IMR-90 (cell line): ENCODE data around the gene TXK. TPM values are rescaled to one million over a fixed set of nuclear protein-coding genes. Genes with fewer than 3 reads are reported as not detected.

ENCODE experiments used
- ATAC-seq: fragments of 200-7000 bp; cut with Tn5 transposase; 2 replicates; pipeline ENCODE4 v1.9.1; 2020; ENCODE audit warnings: low read depth, mild to moderate bottlenecking, moderate library complexity
- BruUV-seq: library from RNA; stranded (reverse); fragments of 400-500 nt; replicated peaks from 2 replicates; lab custom pipeline; 2021; lab: Mats Ljungman, UMichigan
- CTCF ChIA-PET: fragments of 300-600 bp; formaldehyde crosslinking; extraction: SDS; loops from one replicate; lab custom pipeline; 2021; ENCODE audit warnings: antibody characterized with exemption; lab: Yijun Ruan, JAX
- POLR2A ChIA-PET: fragments of 300-600 bp; sonication (Branson Sonifier 250); formaldehyde crosslinking; loops from one replicate; lab custom pipeline; 2022; ENCODE audit warnings: antibody characterized with exemption; ENCODE audit not compliant: unreplicated experiment; lab: Charles Lee
- DNase-seq: peaks from one replicate; pipeline ENCODE4 v3.0.0; 2013
- H2AFZ ChIP-seq: replicated peaks from 2 replicates; pipeline ENCODE3; 2013; ENCODE audit warnings: low read length, mild to moderate bottlenecking; ENCODE audit not compliant: poor library complexity
- H2AK5ac ChIP-seq: 2 replicates; pipeline ENCODE4 v1.6.1; 2013; ENCODE audit warnings: low read depth, low read length, inconsistent platforms
- H2AK9ac ChIP-seq: replicated peaks from 2 replicates; pipeline ENCODE3; 2013; ENCODE audit warnings: mild to moderate bottlenecking, low read depth, low read length, moderate library complexity; ENCODE audit not compliant: poor library complexity
- H2BK120ac ChIP-seq: 2 replicates; pipeline ENCODE4 v1.6.1; 2013; ENCODE audit warnings: low read depth, low read length, inconsistent platforms
- H2BK15ac ChIP-seq: 3 replicates; pipeline ENCODE4 v1.6.1; 2013; ENCODE audit warnings: low read depth, low read length, inconsistent platforms
- H2BK20ac ChIP-seq: 2 replicates; pipeline ENCODE4 v1.6.1; 2013; ENCODE audit warnings: low read depth, mild to moderate bottlenecking, inconsistent platforms, low read length, moderate library complexity
- H2BK5ac ChIP-seq: 2 replicates; pipeline ENCODE4 v1.6.1; 2013; ENCODE audit warnings: mild to moderate bottlenecking, low read depth, low read length, inconsistent platforms; ENCODE audit not compliant: poor library complexity, severe bottlenecking
- H3K14ac ChIP-seq: replicated peaks from 2 replicates; pipeline ENCODE4 v1.6.1; 2013; ENCODE audit warnings: low read depth, low read length, inconsistent platforms
- H3K18ac ChIP-seq: 2 replicates; pipeline ENCODE4 v1.6.1; 2013; ENCODE audit warnings: low read depth, low read length, control low read depth
- H3K23ac ChIP-seq: 2 replicates; pipeline ENCODE4 v1.6.1; 2013; ENCODE audit warnings: low read depth, low read length, inconsistent platforms
- H3K27ac ChIP-seq: 2 replicates; pipeline ENCODE4 v1.5.1; 2013; ENCODE audit warnings: mild to moderate bottlenecking, control low read depth, low read length; ENCODE audit not compliant: insufficient read depth
- H3K27me3 ChIP-seq: 2 replicates; pipeline ENCODE4 v1.6.1; 2013; ENCODE audit warnings: low read length; ENCODE audit not compliant: control insufficient read depth, insufficient read depth
- H3K36me3 ChIP-seq: 2 replicates; pipeline ENCODE4 v1.6.1; 2013; ENCODE audit warnings: low read length, mixed read lengths; ENCODE audit not compliant: control insufficient read depth, insufficient read depth
- H3K4ac ChIP-seq: 2 replicates; pipeline ENCODE4 v1.6.1; 2013; ENCODE audit warnings: low read depth, low read length, inconsistent platforms
- H3K4me1 ChIP-seq: 2 replicates; pipeline ENCODE4 v1.6.1; 2013; ENCODE audit warnings: low read length, mixed read lengths; ENCODE audit not compliant: control insufficient read depth, insufficient read depth
- H3K4me2 ChIP-seq: 2 replicates; pipeline ENCODE4 v1.6.1; 2013; ENCODE audit warnings: low read depth, mild to moderate bottlenecking, control low read depth, low read length, moderate library complexity
- H3K4me3 ChIP-seq: 2 replicates; pipeline ENCODE4 v1.5.1; 2013; ENCODE audit warnings: low read depth, mild to moderate bottlenecking, control low read depth, low read length, moderate library complexity; ENCODE audit not compliant: insufficient read depth
- H3K56ac ChIP-seq: 2 replicates; pipeline ENCODE4 v1.6.1; 2013; ENCODE audit warnings: low read length, inconsistent platforms; ENCODE audit not compliant: insufficient read depth; ENCODE audit errors: extremely low read depth
- H3K79me1 ChIP-seq, 2 experiments: 2 replicates each; pipeline ENCODE4 v1.6.1; 2013; ENCODE audit warnings: low read length in 2 of 2, inconsistent platforms in 1 of 2, low read depth in 1 of 2
- H3K9ac ChIP-seq: 2 replicates; pipeline ENCODE4 v1.6.1; 2013; ENCODE audit warnings: low read depth, low read length, control low read depth
- H3K9me1 ChIP-seq: 2 replicates; pipeline ENCODE4 v1.6.1; 2013; ENCODE audit warnings: low read length, inconsistent platforms; ENCODE audit not compliant: insufficient read depth
- H3K9me3 ChIP-seq: 2 replicates; pipeline ENCODE4 v1.6.1; 2013; ENCODE audit warnings: low read length; ENCODE audit not compliant: control insufficient read depth, insufficient read depth
- H4K20me1 ChIP-seq: 2 replicates; pipeline ENCODE4 v1.6.1; 2013; ENCODE audit warnings: low read length, inconsistent platforms; ENCODE audit not compliant: insufficient read depth
- H4K5ac ChIP-seq: 2 replicates; pipeline ENCODE4 v1.6.1; 2013; ENCODE audit warnings: mild to moderate bottlenecking, low read depth, low read length, control low read depth
- H4K8ac ChIP-seq, 2 experiments: 2 replicates each; pipeline ENCODE4 v1.6.1; 2013; ENCODE audit warnings: low read depth in 2 of 2, low read length in 2 of 2, control low read depth in 1 of 2, inconsistent platforms in 1 of 2
- H4K91ac ChIP-seq: 2 replicates; pipeline ENCODE4 v1.6.1; 2013; ENCODE audit warnings: low read depth, low read length, inconsistent platforms; ENCODE audit not compliant: insufficient read depth
- BHLHE40 ChIP-seq: fragments of 150-350 bp; IDR thresholded peaks from 2 replicates; pipeline ENCODE4 v1.6.1; 2016; ENCODE audit warnings: mild to moderate bottlenecking, low read depth, low read length
- CEBPB ChIP-seq: IDR thresholded peaks from 2 replicates; pipeline ENCODE4 v1.6.1; 2012; ENCODE audit warnings: low read depth, low read length, improper control_type of control experiment
- MAFK ChIP-seq: IDR thresholded peaks from 2 replicates; pipeline ENCODE4 v1.6.1; 2012; ENCODE audit warnings: low read depth, low read length, improper control_type of control experiment
- MAZ ChIP-seq: IDR thresholded peaks from 2 replicates; pipeline ENCODE4 v1.6.1; 2012; ENCODE audit warnings: low read depth, mild to moderate bottlenecking, low read length, improper control_type of control experiment, moderate library complexity, borderline replicate concordance
- MXI1 ChIP-seq: IDR thresholded peaks from 2 replicates; pipeline ENCODE4 v1.6.1; 2012; ENCODE audit warnings: low read depth, mild to moderate bottlenecking, low read length, moderate library complexity, borderline replicate concordance
- NFE2L2 ChIP-seq: fragments of 150-350 bp; IDR thresholded peaks from 2 replicates; pipeline ENCODE4 v1.6.1; 2016; ENCODE audit warnings: low read depth, mild to moderate bottlenecking, low read length
- RAD21 ChIP-seq: IDR thresholded peaks from 2 replicates; pipeline ENCODE4 v1.6.1; 2012; ENCODE audit warnings: low read length, improper control_type of control experiment
- RCOR1 ChIP-seq: IDR thresholded peaks from 2 replicates; pipeline ENCODE4 v1.6.1; 2012; ENCODE audit warnings: mild to moderate bottlenecking, low read length, improper control_type of control experiment; ENCODE audit not compliant: insufficient replicate concordance
- USF2 ChIP-seq: fragments of 150-350 bp; IDR thresholded peaks from 2 replicates; pipeline ENCODE4 v1.6.1; 2017; ENCODE audit warnings: mild to moderate bottlenecking, antibody characterized with exemption, low read length, low read depth
- WGBS, 2 experiments: methylation state at CpG; one replicate each; pipeline versions ENCODE4 v1.1.5 to v1.1.7; 2013; ENCODE audit warnings: missing lambda C conversion rate in 2 of 2; ENCODE audit not compliant: insufficient read length in 1 of 2; ENCODE audit errors: extremely low coverage in 2 of 2; 5-methylcytosine and 5-hydroxymethylcytosine counted together
- dilution Hi-C: fragments of 300-500 bp; cut with HindIII; formaldehyde crosslinking; loops from one replicate; pipeline ENCODE4 v1.14.3; 2018; ENCODE audit warnings: low sequenced_read_pairs; ENCODE audit not compliant: unreplicated experiment
- in situ Hi-C: fragments of 300-500 bp; cut with MboI; formaldehyde crosslinking; loops from 3 replicates; pipeline ENCODE4 v1.14.3; 2019; ENCODE audit warnings: low sequenced_read_pairs, inconsistent platforms, mixed read lengths
- intact Hi-C: fragments of 100-400 bp; cut with micrococcal nuclease; formaldehyde crosslinking; loops from 2 replicates; pipeline ENCODE4 v1.10.0; 2022
- polyA plus RNA-seq, 3 experiments: library from polyadenylated mRNA; depleted of rRNA; stranded (reverse); fragments of >200 nt; gene quantifications; 2 replicates each; pipeline ENCODE4 v1.2.3, GENCODE V29; 2012; ENCODE audit warnings: low replicate concordance in 1 of 3
- total RNA-seq: library from RNA; depleted of rRNA; stranded (reverse); fragments of >200 nt; gene quantifications from 2 replicates; pipeline ENCODE4 v1.2.3, GENCODE V29; 2012
- TF ChIP-seq, protein P1 (sequence below): conservative IDR thresholded peaks from 2 replicates; pipeline ENCODE4 v1.5.1; 2012; ENCODE audit warnings: mild to moderate bottlenecking, low read depth, low read length, improper control_type of control experiment

Gene TXK
- total and polyA plus RNA-seq, 2 of the 4 experiments (the other 2 are of a cell fraction), result not detected

GRCh38 chr4:48110452-48110978, 23.5 kb downstream of the TXK start:
- Histone ChIP-seq H4K8ac (no peak overlapping the region), H3K9ac (no peak overlapping the region), H3K23ac (no peak overlapping the region), H2BK15ac (no peak overlapping the region), H3K27ac (no peak overlapping the region), H3K56ac (no peak overlapping the region), H4K5ac (no peak overlapping the region), H4K20me1 (no peaks in the 10 kb centered on the region), H3K18ac (no peak overlapping the region), H2AK9ac (no peak overlapping the region), H3K4me2 (no peak overlapping the region), H2BK120ac (no peak overlapping the region), H2AK5ac (no peak overlapping the region), H2BK20ac (no peak overlapping the region), H4K91ac (no peak overlapping the region), H2AFZ (no peak overlapping the region), H3K4ac (no peak overlapping the region), H3K4me3 (no peak overlapping the region), H3K27me3 (no peaks in the 10 kb centered on the region), H3K79me1 (no peaks in the 10 kb centered on the region), H3K14ac (no peak overlapping the region), H3K36me3 (no peaks in the 10 kb centered on the region), H3K9me1 (no peaks in the 10 kb centered on the region), H2BK5ac (no peak overlapping the region), H3K4me1 (no peaks in the 10 kb centered on the region), H3K9me3 (no peaks in the 10 kb centered on the region)
- DNase-seq (no peak), ATAC-seq (no peak)
- WGBS, 2 experiments, result no CpG with 5 or more reads among the region's 1 CpG
- in situ Hi-C loops (no loop called here), dilution Hi-C loops (no loop called here), intact Hi-C loops (no loop called here)
- POLR2A ChIA-PET, result no interaction called here
- TF ChIP-seq NFE2L2, result no peak
- no peak for TF ChIP-seq RAD21
- TF ChIP-seq BHLHE40, result no peak
- no peak for TF ChIP-seq MAZ
- TF ChIP-seq MAFK, result no peak
- TF ChIP-seq USF2, result no peak
- TF ChIP-seq, protein P1, sequence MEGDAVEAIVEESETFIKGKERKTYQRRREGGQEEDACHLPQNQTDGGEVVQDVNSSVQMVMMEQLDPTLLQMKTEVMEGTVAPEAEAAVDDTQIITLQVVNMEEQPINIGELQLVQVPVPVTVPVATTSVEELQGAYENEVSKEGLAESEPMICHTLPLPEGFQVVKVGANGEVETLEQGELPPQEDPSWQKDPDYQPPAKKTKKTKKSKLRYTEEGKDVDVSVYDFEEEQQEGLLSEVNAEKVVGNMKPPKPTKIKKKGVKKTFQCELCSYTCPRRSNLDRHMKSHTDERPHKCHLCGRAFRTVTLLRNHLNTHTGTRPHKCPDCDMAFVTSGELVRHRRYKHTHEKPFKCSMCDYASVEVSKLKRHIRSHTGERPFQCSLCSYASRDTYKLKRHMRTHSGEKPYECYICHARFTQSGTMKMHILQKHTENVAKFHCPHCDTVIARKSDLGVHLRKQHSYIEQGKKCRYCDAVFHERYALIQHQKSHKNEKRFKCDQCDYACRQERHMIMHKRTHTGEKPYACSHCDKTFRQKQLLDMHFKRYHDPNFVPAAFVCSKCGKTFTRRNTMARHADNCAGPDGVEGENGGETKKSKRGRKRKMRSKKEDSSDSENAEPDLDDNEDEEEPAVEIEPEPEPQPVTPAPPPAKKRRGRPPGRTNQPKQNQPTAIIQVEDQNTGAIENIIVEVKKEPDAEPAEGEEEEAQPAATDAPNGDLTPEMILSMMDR, result no peak
- no peak for TF ChIP-seq CEBPB
- TF ChIP-seq MXI1, result no peak
- TF ChIP-seq RCOR1, result no peak
- CTCF ChIA-PET, result no interaction called here
- BruUV-seq, result no TSS peak
